ENCODE data around the gene WDR91. TPM values are rescaled to one million over a fixed set of nuclear protein-coding genes. Genes with fewer than 3 reads are reported as not detected.

The WDR91 gene
- total RNA-seq, 1 experiment from 2014 or later: 8.8 TPM

GRCh38 chr7:135151533-135151932, 59.8 kb downstream of the WDR91 start:
- TF ChIP-seq POLR2AphosphoS5 (IDR thresholded peaks at IDR 0.05; ENCODE audit: low read depth, low read length): no peak
- no peak for TF ChIP-seq CTCF (IDR thresholded peaks at IDR 0.05)
- no peak for TF ChIP-seq SIN3A (IDR thresholded peaks at IDR 0.05; ENCODE audit: borderline replicate concordance, insufficient read depth, low read depth, low read length)
- no peak overlapping the region for H3K27ac ChIP-seq (ENCODE audit: low read length)
- H3K4me3 ChIP-seq (ENCODE audit: low read depth in 2 of 2, low read length in 2 of 2): no peak overlapping the region
- intact Hi-C loops (cut with micrococcal nuclease; ENCODE audit: unreplicated experiment): no loop called here
- no TSS peak for BruUV-seq (replicated peaks)
- H3K27me3 ChIP-seq (ENCODE audit: control insufficient read depth, insufficient read depth, low read length): no peaks in the 10 kb centered on the region
- H3K4me1 ChIP-seq (ENCODE audit: control insufficient read depth, insufficient read depth, low read length): peaks cover 15% of the 10 kb centered on the region
- ChIA-PET CTCF (no interaction called here), POLR2A (no interaction called here)
- DNase-seq (ENCODE audit: low read depth, low spot score) (no peak), ATAC-seq (no peak)
- H3K36me3 ChIP-seq (ENCODE audit: control insufficient read depth, insufficient read depth, low read length): no peaks in the 10 kb centered on the region
- in situ Hi-C loops (cut with HindIII; ENCODE audit: low pct_unique_long_range_greater_than_20kb, low sequenced_read_pairs): no loop called here
- H3K9me3 ChIP-seq (ENCODE audit: control insufficient read depth, insufficient read depth, low read depth, low read length): peaks cover 9% of the 10 kb centered on the region; the same call in 1 of the 2 replicates

GRCh38 chr7:135151132-135151531, 60.2 kb downstream of the WDR91 start:
- no TSS peak for BruUV-seq (replicated peaks)
- DNase-seq (ENCODE audit: low read depth, low spot score): no peak
- Histone ChIP-seq H3K27me3 (ENCODE audit: control insufficient read depth, insufficient read depth, low read length) (no peaks in the 10 kb centered on the region), H3K36me3 (ENCODE audit: control insufficient read depth, insufficient read depth, low read length) (no peaks in the 10 kb centered on the region), H3K9me3 (ENCODE audit: control insufficient read depth, insufficient read depth, low read depth, low read length) (peaks cover 5% of the 10 kb centered on the region; the same call in 1 of the 2 replicates), H3K27ac (ENCODE audit: low read length) (no peak overlapping the region), H3K4me1 (ENCODE audit: control insufficient read depth, insufficient read depth, low read length) (peaks cover 15% of the 10 kb centered on the region), H3K4me3 (ENCODE audit: low read depth in 2 of 2, low read length in 2 of 2) (no peak overlapping the region)
- no peak for ATAC-seq
- ChIA-PET POLR2A (no interaction called here), CTCF (no interaction called here)
- in situ Hi-C loops (cut with HindIII; ENCODE audit: low pct_unique_long_range_greater_than_20kb, low sequenced_read_pairs) (no loop called here), intact Hi-C loops (cut with micrococcal nuclease; ENCODE audit: unreplicated experiment) (no loop called here)
- no peak for TF ChIP-seq SIN3A (IDR thresholded peaks at IDR 0.05; ENCODE audit: borderline replicate concordance, insufficient read depth, low read depth, low read length)
- no peak for TF ChIP-seq REST (IDR thresholded peaks at IDR 0.05; ENCODE audit: insufficient read depth in 1 of 2, low read depth in 2 of 2, low read length in 1 of 2)
- no peak for TF ChIP-seq POLR2AphosphoS5 (IDR thresholded peaks at IDR 0.05; ENCODE audit: low read depth, low read length)
- no peak for TF ChIP-seq CTCF (IDR thresholded peaks at IDR 0.05)
- TF ChIP-seq TCF7L2 (IDR thresholded peaks at IDR 0.05; ENCODE audit: low read depth, low read length): no peak
